Mesenchymal stem cell (in vitro differentiated cells and primary cell): ENCODE data around the gene WNT5B.

Source experiments
- DNase-seq: peaks from one replicate; pipeline ENCODE4 v3.0.0-alpha.2; 2013
- H2AFZ ChIP-seq: one replicate; pipeline ENCODE4 v1.6.1; 2013; ENCODE audit warnings: low read depth, mild to moderate bottlenecking, control low read depth, inconsistent platforms, low read length, moderate library complexity
- H2AK5ac ChIP-seq: 2 replicates; pipeline ENCODE4 v1.6.1; 2013; ENCODE audit warnings: low read length, moderate library complexity, mild to moderate bottlenecking, inconsistent platforms; ENCODE audit not compliant: severe bottlenecking
- H2BK120ac ChIP-seq: one replicate; pipeline ENCODE4 v1.6.1; 2013; ENCODE audit warnings: low read depth, mild to moderate bottlenecking, inconsistent platforms, low read length, moderate library complexity
- H2BK12ac ChIP-seq, 2 experiments: one replicate each; pipeline ENCODE4 v1.6.1; 2013; ENCODE audit warnings: inconsistent platforms in 2 of 2, low read length in 2 of 2, mild to moderate bottlenecking in 2 of 2, moderate library complexity in 2 of 2, control low read depth in 1 of 2
- H2BK15ac ChIP-seq: one replicate; pipeline ENCODE4 v1.6.1; 2013; ENCODE audit warnings: mild to moderate bottlenecking, low read depth, inconsistent platforms; ENCODE audit not compliant: poor library complexity, severe bottlenecking
- H2BK5ac ChIP-seq: 2 replicates; pipeline ENCODE4 v1.6.1; 2013; ENCODE audit warnings: low read depth, mild to moderate bottlenecking, low read length, control low read depth, inconsistent platforms; ENCODE audit not compliant: poor library complexity, severe bottlenecking
- H3K14ac ChIP-seq, 2 experiments: one replicate each; pipeline ENCODE4 v1.6.1; 2013; ENCODE audit warnings: inconsistent platforms in 2 of 2, low read length in 2 of 2, control low read depth in 1 of 2, mild to moderate bottlenecking in 1 of 2, moderate library complexity in 1 of 2
- H3K18ac ChIP-seq, 2 experiments: one replicate each; pipeline ENCODE4 v1.6.1; 2013; ENCODE audit warnings: inconsistent platforms in 2 of 2, low read length in 2 of 2, control low read depth in 1 of 2, low read depth in 1 of 2, mild to moderate bottlenecking in 1 of 2
- H3K23ac ChIP-seq, 2 experiments: one replicate each; pipeline ENCODE4 v1.6.1; 2013; ENCODE audit warnings: inconsistent platforms in 2 of 2, low read length in 2 of 2, mild to moderate bottlenecking in 2 of 2, moderate library complexity in 2 of 2, control low read depth in 1 of 2
- H3K27ac ChIP-seq: 2 replicates; pipeline ENCODE4 v1.5.1; 2013; ENCODE audit warnings: mild to moderate bottlenecking, moderate library complexity, low read length, control low read depth, inconsistent platforms; ENCODE audit not compliant: poor library complexity, severe bottlenecking
- H3K27me3 ChIP-seq, 2 experiments: 2 replicates each; pipeline versions ENCODE4 v1.6.1 to v1.7.0; 2013; ENCODE audit warnings: low read length in 2 of 2, mild to moderate bottlenecking in 2 of 2, moderate library complexity in 2 of 2, control low read depth in 1 of 2, inconsistent platforms in 1 of 2; ENCODE audit not compliant: control insufficient read depth in 1 of 2, insufficient read depth in 1 of 2
- H3K36me3 ChIP-seq, 2 experiments: 2 replicates each; pipeline versions ENCODE4 v1.6.1 to v1.7.0; 2013; ENCODE audit warnings: low read length in 2 of 2, control low read depth in 1 of 2, inconsistent platforms in 1 of 2, low read depth in 1 of 2, mild to moderate bottlenecking in 1 of 2; ENCODE audit not compliant: insufficient read depth in 2 of 2, control insufficient read depth in 1 of 2
- H3K4ac ChIP-seq, 2 experiments: one replicate each; pipeline ENCODE4 v1.6.1; 2013; ENCODE audit warnings: inconsistent platforms in 2 of 2, low read length in 2 of 2, mild to moderate bottlenecking in 2 of 2, moderate library complexity in 2 of 2, control low read depth in 1 of 2, low read depth in 1 of 2
- H3K4me1 ChIP-seq: 2 replicates; pipeline ENCODE4 v1.6.1; 2013; ENCODE audit warnings: low read depth, low read length, control low read depth; ENCODE audit not compliant: control insufficient read depth, insufficient read depth
- H3K4me2 ChIP-seq: 2 replicates; pipeline ENCODE4 v1.6.1; 2013; ENCODE audit warnings: low read length, mild to moderate bottlenecking, inconsistent platforms; ENCODE audit not compliant: poor library complexity, severe bottlenecking
- H3K4me3 ChIP-seq, 2 experiments: 2 replicates each; pipeline versions ENCODE4 v1.5.1 to v1.7.0; 2013; ENCODE audit warnings: low read length in 2 of 2, mild to moderate bottlenecking in 2 of 2, control low read depth in 1 of 2, low read depth in 1 of 2; ENCODE audit not compliant: insufficient read depth in 1 of 2
- H3K79me1 ChIP-seq: replicated peaks from 2 replicates; pipeline ENCODE4 v1.6.1; 2013; ENCODE audit warnings: mild to moderate bottlenecking, control low read depth, low read length, inconsistent platforms; ENCODE audit not compliant: poor library complexity, severe bottlenecking
- H3K9ac ChIP-seq: 2 replicates; pipeline ENCODE4 v1.7.0; 2013; ENCODE audit warnings: mild to moderate bottlenecking, low read length, moderate library complexity
- H3K9me3 ChIP-seq: 2 replicates; pipeline ENCODE4 v1.7.0; 2013; ENCODE audit warnings: mild to moderate bottlenecking, low read length; ENCODE audit not compliant: control insufficient read depth
- H4K8ac ChIP-seq: one replicate; pipeline ENCODE4 v1.6.1; 2013; ENCODE audit warnings: inconsistent platforms, mild to moderate bottlenecking, low read length, moderate library complexity
- H4K91ac ChIP-seq: one replicate; pipeline ENCODE4 v1.6.1; 2013; ENCODE audit warnings: mild to moderate bottlenecking, low read length, inconsistent platforms
- WGBS: methylation state at CpG from one replicate; pipeline ENCODE4 v1.1.7; 2013; ENCODE audit warnings: mixed read lengths; 5-methylcytosine and 5-hydroxymethylcytosine counted together

The WNT5B gene

DNA sequence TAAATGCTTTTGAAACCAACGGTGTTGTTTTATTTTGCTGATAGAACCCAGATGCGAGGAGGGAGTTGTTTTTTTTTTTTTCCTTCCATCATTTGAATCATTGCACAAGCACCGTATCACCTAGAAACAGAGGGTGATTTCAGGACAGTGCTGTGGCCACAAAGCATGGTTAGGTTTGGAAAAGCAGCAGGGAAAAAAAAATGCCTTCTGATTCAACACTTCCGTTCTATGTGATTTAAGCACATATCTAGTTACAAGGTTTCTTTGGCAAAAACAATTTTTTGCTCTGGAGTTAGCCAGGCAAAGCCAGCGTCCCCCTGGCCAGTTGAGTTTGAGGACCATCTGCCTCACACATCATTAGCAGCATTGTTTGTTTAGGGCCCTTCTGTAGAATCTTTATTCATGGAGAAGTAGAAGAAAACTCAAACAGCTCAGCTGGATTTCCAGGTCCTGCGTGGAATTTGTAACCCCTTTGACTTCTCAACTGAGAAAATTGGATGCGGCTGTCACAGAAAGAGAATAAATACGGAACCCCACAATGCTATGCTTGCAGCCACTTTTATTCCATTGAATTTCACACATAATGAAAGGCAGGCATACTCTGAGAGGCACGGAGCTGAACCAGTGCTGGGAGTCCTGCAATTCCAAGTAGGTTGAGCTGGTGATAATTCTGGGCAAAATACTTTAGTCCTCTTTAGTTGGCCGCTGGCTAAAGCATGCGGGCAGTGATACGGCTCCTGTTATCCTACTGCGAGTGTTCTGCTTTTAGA lies 17.0 kb upstream of the WNT5B start:
- 81% methylated on average over 13 of the region's 13 CpGs for WGBS
- Histone ChIP-seq H3K4me2 (peak overlapping the region; percentile 48), H3K4ac (no peak overlapping the region), H3K9ac (peak overlapping the region; percentile 85), H3K27me3 (no peaks in the 10 kb centered on the region), H2AK5ac (no peak overlapping the region), H2BK12ac (no peak overlapping the region), H2BK15ac (no peak overlapping the region), H3K18ac (no peak overlapping the region), H3K9me3 (no peaks in the 10 kb centered on the region), H2BK120ac (no peak overlapping the region), H3K4me1 (peaks cover 6% of the 10 kb centered on the region), H3K4me3 (peak overlapping the region in 1 of 2 experiments; percentile 48), H4K8ac (no peak overlapping the region), H3K36me3 (no peaks in the 10 kb centered on the region), H2BK5ac (no peak overlapping the region), H4K91ac (no peak overlapping the region), H3K27ac (peak overlapping the region; percentile 22), H2AFZ (no peak overlapping the region), H3K14ac (no peak overlapping the region), H3K79me1 (peaks cover 28% of the 10 kb centered on the region), H3K23ac (no peak overlapping the region)
- DNase-seq: peak; percentile 46

DNA sequence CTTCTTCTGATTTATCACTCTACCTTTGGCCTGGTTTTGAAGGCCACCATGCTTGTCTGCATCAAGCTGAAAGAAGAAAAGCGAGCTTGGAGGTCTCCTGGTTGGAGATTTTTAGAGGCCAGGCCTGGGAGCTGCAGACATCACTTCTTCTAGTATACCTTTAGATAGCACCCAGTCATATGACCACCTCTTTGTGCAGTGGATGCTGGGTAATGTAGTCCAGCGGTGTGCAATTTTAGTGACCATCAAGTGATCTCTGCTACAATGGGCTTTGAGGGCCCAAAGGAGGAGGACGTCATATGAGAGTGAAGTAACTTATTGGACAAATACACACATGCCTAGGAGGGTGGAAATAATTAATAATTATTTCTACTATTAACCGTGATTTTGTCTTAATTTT lies 15.2 kb upstream of the WNT5B start:
- Histone ChIP-seq H3K14ac (no peak overlapping the region), H3K27me3 (no peaks in the 10 kb centered on the region), H3K4me2 (no peak overlapping the region), H2AK5ac (no peak overlapping the region), H3K4me1 (peaks cover 6% of the 10 kb centered on the region), H3K36me3 (no peaks in the 10 kb centered on the region), H2AFZ (no peak overlapping the region), H4K8ac (no peak overlapping the region), H3K18ac (no peak overlapping the region), H3K23ac (no peak overlapping the region), H2BK5ac (no peak overlapping the region), H2BK15ac (no peak overlapping the region), H3K9ac (no peak overlapping the region), H3K4me3 (no peak overlapping the region), H3K9me3 (no peaks in the 10 kb centered on the region), H3K27ac (no peak overlapping the region), H2BK12ac (no peak overlapping the region), H3K4ac (no peak overlapping the region), H4K91ac (no peak overlapping the region), H3K79me1 (peaks cover 26% of the 10 kb centered on the region), H2BK120ac (no peak overlapping the region)
- DNase-seq: no peak
- 100% methylated on average over 1 of the region's 4 CpGs for WGBS

DNA sequence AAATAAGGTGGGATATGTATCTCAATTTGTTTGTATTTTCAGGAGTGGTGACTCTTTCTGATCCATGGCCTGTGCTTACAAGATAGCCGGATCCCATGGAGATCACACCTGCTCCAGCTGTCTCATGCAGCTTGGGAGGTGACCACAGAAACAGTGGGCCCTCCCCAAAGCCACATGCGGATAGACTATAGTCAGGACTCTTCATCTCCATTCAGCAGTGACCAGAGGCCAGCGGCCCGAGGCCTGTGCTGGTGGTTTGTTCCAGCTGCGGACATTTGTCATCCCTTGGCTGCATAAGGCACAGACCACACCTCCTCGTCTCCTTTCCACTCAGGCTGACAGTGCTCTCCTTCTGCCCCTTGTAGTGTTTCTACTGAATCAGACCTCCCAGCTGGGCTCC lies 14.7 kb upstream of the WNT5B start:
- Histone ChIP-seq H3K79me1 (peaks cover 26% of the 10 kb centered on the region), H4K91ac (no peak overlapping the region), H3K36me3 (no peaks in the 10 kb centered on the region), H4K8ac (no peak overlapping the region), H3K27ac (no peak overlapping the region), H3K4ac (no peak overlapping the region), H3K23ac (no peak overlapping the region), H2BK15ac (no peak overlapping the region), H3K9ac (no peak overlapping the region), H2BK120ac (no peak overlapping the region), H3K9me3 (no peaks in the 10 kb centered on the region), H3K4me2 (no peak overlapping the region), H3K27me3 (no peaks in the 10 kb centered on the region), H3K4me3 (no peak overlapping the region), H3K4me1 (peaks cover 6% of the 10 kb centered on the region), H2AK5ac (no peak overlapping the region), H2BK12ac (no peak overlapping the region), H2BK5ac (no peak overlapping the region), H3K14ac (no peak overlapping the region), H3K18ac (no peak overlapping the region), H2AFZ (no peak overlapping the region)
- 84% methylated on average over 6 of the region's 6 CpGs for WGBS
- DNase-seq: no peak

DNA sequence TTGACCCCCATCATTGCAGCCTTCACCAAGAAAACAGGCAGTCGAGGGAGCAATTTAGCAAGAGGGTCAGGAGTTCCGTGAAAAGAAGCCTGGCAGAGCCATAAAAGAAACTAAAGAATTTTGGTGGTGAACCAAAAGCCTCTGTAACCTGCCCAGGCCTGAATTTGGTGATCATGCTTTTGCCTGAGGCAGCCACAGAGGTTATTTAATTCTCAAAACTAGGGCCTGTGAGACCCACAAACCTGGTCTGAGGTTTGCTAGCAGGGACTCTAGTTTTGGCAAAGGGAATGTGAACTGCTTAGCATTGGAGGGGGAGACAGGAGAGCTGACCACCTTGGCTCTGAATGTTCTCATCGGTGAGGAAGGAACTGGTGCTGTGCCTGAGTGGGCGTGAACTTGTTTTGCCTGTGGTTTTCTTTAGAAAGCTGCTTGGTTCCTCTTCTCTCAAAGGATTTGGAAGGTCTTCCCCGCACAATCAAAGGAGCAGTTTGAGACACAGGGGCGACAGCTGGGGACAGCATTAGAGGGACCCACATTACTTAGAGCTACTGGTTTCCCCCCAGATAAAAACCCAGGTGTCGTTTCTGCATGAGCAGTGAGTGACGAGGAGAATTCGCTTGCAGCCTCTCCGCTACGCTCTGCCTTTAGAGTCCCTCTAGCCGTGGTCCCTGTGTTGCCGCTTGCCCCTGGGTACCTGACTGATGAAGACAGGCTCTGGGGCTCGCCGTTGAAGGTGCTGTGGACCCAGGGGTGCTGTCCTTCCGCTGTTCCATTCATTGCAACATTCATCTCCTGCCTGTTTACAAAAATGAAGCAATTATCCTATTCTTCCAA lies 12.6 kb upstream of the WNT5B start:
- H3K4me3 ChIP-seq: no peak overlapping the region
- peaks cover 2% of the 10 kb centered on the region for H3K4me1 ChIP-seq
- H4K91ac ChIP-seq: no peak overlapping the region
- no peak overlapping the region for H3K4me2 ChIP-seq
- no peak overlapping the region for H3K27ac ChIP-seq
- H4K8ac ChIP-seq: no peak overlapping the region
- H3K4ac ChIP-seq: no peak overlapping the region
- H2BK12ac ChIP-seq: no peak overlapping the region
- no peak overlapping the region for H3K9ac ChIP-seq
- peaks cover 17% of the 10 kb centered on the region for H3K79me1 ChIP-seq
- no peak overlapping the region for H2BK15ac ChIP-seq
- WGBS: 84% methylated on average over 15 of the region's 16 CpGs
- no peak overlapping the region for H2AFZ ChIP-seq
- no peak overlapping the region for H2AK5ac ChIP-seq
- no peak overlapping the region for H2BK5ac ChIP-seq
- no peaks in the 10 kb centered on the region for H3K36me3 ChIP-seq
- H3K23ac ChIP-seq: no peak overlapping the region
- H3K27me3 ChIP-seq: no peaks in the 10 kb centered on the region
- H3K9me3 ChIP-seq: no peaks in the 10 kb centered on the region
- no peak overlapping the region for H3K14ac ChIP-seq
- H3K18ac ChIP-seq: no peak overlapping the region
- no peak overlapping the region for H2BK120ac ChIP-seq
- DNase-seq: no peak
